Immature natural killer cell (primary cell): ENCODE results near the gene RGL3. TPM values are rescaled to one million over a fixed set of nuclear protein-coding genes. Genes with fewer than 3 reads are reported as not detected.

Experiments
- DNase-seq, 3 donors: peaks; one replicate each; pipeline ENCODE4 v3.0.0; 2022; ENCODE audit warnings: mixed read lengths in 1 of 3
- H3K27ac Mint-ChIP-seq, 6 donors: one replicate each; pipeline ENCODE4 v1.8.0; 2020; ENCODE audit warnings: mixed read lengths in 6 of 6, mild to moderate bottlenecking in 5 of 6, inconsistent platforms in 4 of 6, moderate library complexity in 3 of 6
- H3K27me3 Mint-ChIP-seq, 3 donors: one replicate each; pipeline ENCODE4 v1.8.0; 2020 to 2021; ENCODE audit warnings: low read depth in 3 of 3, mild to moderate bottlenecking in 3 of 3, mixed read lengths in 3 of 3, moderate library complexity in 3 of 3, inconsistent platforms in 1 of 3
- H3K36me3 Mint-ChIP-seq, 3 donors: one replicate each; pipeline ENCODE4 v1.8.0; 2020; ENCODE audit warnings: mixed read lengths in 3 of 3, inconsistent platforms in 2 of 3, mild to moderate bottlenecking in 2 of 3
- H3K4me1 Mint-ChIP-seq, 2 donors: one replicate each; pipeline ENCODE4 v1.8.0; 2020; ENCODE audit warnings: inconsistent platforms in 2 of 2, mild to moderate bottlenecking in 2 of 2, mixed read lengths in 2 of 2, moderate library complexity in 1 of 2
- H3K4me3 Mint-ChIP-seq, 5 donors: one replicate each; pipeline ENCODE4 v1.8.0; 2020; ENCODE audit warnings: mild to moderate bottlenecking in 5 of 5, mixed read lengths in 5 of 5, inconsistent platforms in 3 of 5, moderate library complexity in 3 of 5
- H3K9me3 Mint-ChIP-seq, 6 donors: one replicate each; pipeline ENCODE4 v1.8.0; 2020; ENCODE audit warnings: mild to moderate bottlenecking in 6 of 6, mixed read lengths in 6 of 6, inconsistent platforms in 4 of 6, moderate library complexity in 3 of 6
- polyA plus RNA-seq, 3 donors: library from polyadenylated mRNA; unstranded; fragments of 300-500 nt; fragmentation: Illumina TruSeq; gene quantifications; one replicate each; pipeline ENCODE4 v1.2.3, GENCODE V29; 2021

RGL3 gene
- polyA plus RNA-seq, 3 donors from 2014 or later: not detected

GRCh38 chr19:11377756-11378155, 41.4 kb downstream of the RGL3 start:
- H3K4me1 Mint-ChIP-seq: peaks cover 25 to 39% of the 10 kb centered on the region in 2 donors
- no peak overlapping the region for H3K4me3 Mint-ChIP-seq
- peak overlapping the region in 1 of 6 donors; percentile 64 for H3K27ac Mint-ChIP-seq
- peaks cover 4% of the 10 kb centered on the region in 3 donors for H3K36me3 Mint-ChIP-seq
- peaks cover 9 to 19% (median 16%) of the 10 kb centered on the region in 3 donors for H3K27me3 Mint-ChIP-seq
- H3K9me3 Mint-ChIP-seq: no peaks in the 10 kb centered on the region
- DNase-seq: no peak

- Mint-ChIP-seq H3K9me3 (no peaks in the 10 kb centered on the region), H3K27me3 (peaks cover 9 to 15% (median 13%) of the 10 kb centered on the region in 3 donors), H3K4me1 (peaks cover 21 to 36% of the 10 kb centered on the region in 2 donors), H3K27ac (peak overlapping the region; percentile 18 to 87 (median 72)), H3K4me3 (peak overlapping the region in 4 of 5 donors; percentile 3 to 64 (median 47)), H3K36me3 (peaks cover 4% of the 10 kb centered on the region in 3 donors)
- DNase-seq: no peak
Observed at GRCh38 chr19:11377237-11377636, 41.9 kb downstream of the RGL3 start.

- Mint-ChIP-seq H3K4me3 (no peak overlapping the region), H3K27me3 (no peaks in the 10 kb centered on the region), H3K9me3 (no peaks in the 10 kb centered on the region), H3K36me3 (peaks cover 8 to 11% (median 11%) of the 10 kb centered on the region in 3 donors), H3K4me1 (peaks cover 5 to 19% of the 10 kb centered on the region in 2 donors), H3K27ac (no peak overlapping the region)
- peak; percentile 59 to 68 (median 68) for DNase-seq
Observed at GRCh38 chr19:11375143-11375948, 43.8 kb downstream of the RGL3 start.

- peak within 1 kb of the TSS in 1 of 5 donors; percentile 38 for H3K4me3 Mint-ChIP-seq
- no peak within 1 kb of the TSS for H3K27ac Mint-ChIP-seq
- peaks cover 8 to 12% (median 11%) of the 10 kb centered on the region in 3 donors for H3K36me3 Mint-ChIP-seq
- no peaks in the 10 kb centered on the region for H3K27me3 Mint-ChIP-seq
- H3K9me3 Mint-ChIP-seq: no peaks in the 10 kb centered on the region
- H3K4me1 Mint-ChIP-seq: peaks cover 0 to 14% of the 10 kb centered on the region in 2 donors
- peak; percentile 98 to 99 (median 99) for DNase-seq
Observed at GRCh38 chr19:11374433-11375142, 44.5 kb downstream of the RGL3 start, which contains the start of gene SWSAP1. Gene SWSAP1, plus strand, starts transcription at chr19:11374666. Its CDS starts 15 bp downstream, at chr19:11374681.

- H3K4me3 Mint-ChIP-seq: no peak overlapping the region
- peaks cover 0 to 14% of the 10 kb centered on the region in 2 donors for H3K4me1 Mint-ChIP-seq
- H3K9me3 Mint-ChIP-seq: no peaks in the 10 kb centered on the region
- H3K27ac Mint-ChIP-seq: no peak overlapping the region
- peaks cover 11 to 16% (median 11%) of the 10 kb centered on the region in 3 donors for H3K36me3 Mint-ChIP-seq
- no peaks in the 10 kb centered on the region for H3K27me3 Mint-ChIP-seq
- DNase-seq: no peak
Observed at GRCh38 chr19:11373885-11374432, 45.2 kb downstream of the RGL3 start.

- Mint-ChIP-seq H3K36me3 (peaks cover 11 to 16% (median 11%) of the 10 kb centered on the region in 3 donors), H3K9me3 (no peaks in the 10 kb centered on the region), H3K27ac (peak overlapping the region in 2 of 6 donors; percentile 29 to 55), H3K27me3 (peaks cover 0 to 2% (median 0%) of the 10 kb centered on the region in 3 donors), H3K4me3 (peak overlapping the region in 3 of 5 donors; percentile 15 to 57 (median 38)), H3K4me1 (peaks cover 0 to 14% of the 10 kb centered on the region in 2 donors)
- DNase-seq: no peak
Observed at GRCh38 chr19:11373166-11373884, 45.8 kb downstream of the RGL3 start.

- DNase-seq: no peak
- Mint-ChIP-seq H3K27ac (no peak overlapping the region), H3K4me3 (no peak overlapping the region), H3K9me3 (no peaks in the 10 kb centered on the region), H3K4me1 (peaks cover 0 to 5% of the 10 kb centered on the region in 2 donors), H3K36me3 (peaks cover 6 to 12% (median 10%) of the 10 kb centered on the region in 3 donors), H3K27me3 (peaks cover 0 to 4% (median 0%) of the 10 kb centered on the region in 3 donors)
Observed at GRCh38 chr19:11370744-11371143, 48.4 kb downstream of the RGL3 start.

DNA sequence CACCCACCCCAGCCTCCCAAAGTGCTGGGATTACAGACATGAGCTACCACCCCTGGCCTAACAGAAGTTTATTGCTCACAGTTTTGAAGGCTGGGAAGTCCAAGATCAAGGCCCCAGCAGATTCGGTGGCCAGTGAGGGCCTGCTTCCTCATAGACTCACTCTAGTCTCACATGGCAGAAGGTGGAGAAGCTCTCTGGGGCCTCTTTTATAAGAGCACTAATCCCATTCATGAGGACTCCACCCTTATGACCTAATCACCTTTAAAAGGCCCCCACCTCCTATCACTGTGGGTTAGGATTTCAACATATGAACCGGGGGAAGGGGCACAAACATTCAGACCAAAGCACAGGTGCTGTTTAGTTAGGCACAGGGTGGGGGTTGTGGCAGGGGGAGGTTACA, 51.6 kb downstream of the RGL3 start:
- no peaks in the 10 kb centered on the region for H3K4me1 Mint-ChIP-seq
- H3K9me3 Mint-ChIP-seq: no peaks in the 10 kb centered on the region
- no peak overlapping the region for H3K27ac Mint-ChIP-seq
- no peak overlapping the region for H3K4me3 Mint-ChIP-seq
- peaks cover 0 to 4% (median 0%) of the 10 kb centered on the region in 3 donors for H3K27me3 Mint-ChIP-seq
- DNase-seq: no peak
- peaks cover 6 to 12% (median 10%) of the 10 kb centered on the region in 3 donors for H3K36me3 Mint-ChIP-seq

DNA sequence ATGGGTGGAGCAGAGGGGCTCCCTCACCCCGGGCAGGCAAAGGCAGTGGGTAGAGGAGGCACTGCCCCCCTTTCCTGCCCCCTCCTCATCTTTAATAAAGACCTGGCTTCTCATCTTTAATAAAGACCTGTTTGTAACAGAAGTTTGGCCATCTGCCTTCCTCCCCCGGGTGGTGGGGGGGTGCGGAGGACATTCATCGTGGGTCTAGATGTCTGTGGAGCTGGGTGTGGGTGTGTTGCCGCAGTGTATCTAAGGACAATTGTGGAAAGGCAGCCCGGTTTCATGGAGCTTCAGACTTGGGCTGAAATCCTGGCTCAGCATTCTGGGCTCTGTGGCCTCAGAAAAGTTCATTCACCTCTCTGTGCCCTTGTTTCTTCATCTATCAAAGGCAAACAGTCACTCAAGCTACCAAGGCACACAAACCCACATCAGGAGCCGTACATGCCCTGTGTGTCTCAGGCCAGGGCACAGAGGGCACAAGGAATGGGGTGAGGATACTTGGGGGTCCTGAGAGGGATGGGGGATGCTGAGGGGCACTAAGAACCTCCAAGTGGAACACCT, 53.5 kb downstream of the RGL3 start:
- no peak overlapping the region for H3K4me3 Mint-ChIP-seq
- no peak for DNase-seq

DNA sequence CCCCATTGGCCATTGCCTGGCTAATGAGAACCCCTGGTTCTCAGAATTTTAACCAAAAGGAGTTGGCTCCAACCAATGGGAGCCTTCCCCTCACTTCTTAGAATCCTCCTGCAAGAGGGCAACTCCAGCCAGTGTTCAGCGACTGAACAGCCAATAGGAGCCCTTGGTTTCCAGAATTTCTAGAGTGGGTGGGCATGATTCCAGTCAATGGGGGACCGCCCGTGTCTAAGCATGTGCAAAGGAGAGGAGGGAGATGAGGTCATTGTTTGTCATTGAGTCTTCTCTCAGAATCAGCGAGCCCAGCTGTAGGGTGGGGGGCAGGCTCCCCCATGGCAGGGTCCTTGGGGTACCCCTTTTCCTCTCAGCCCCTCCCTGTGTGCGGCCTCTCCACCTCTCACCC, 54.2 kb downstream of the RGL3 start:
- H3K36me3 Mint-ChIP-seq: peaks cover 3 to 5% (median 3%) of the 10 kb centered on the region in 3 donors
- H3K4me3 Mint-ChIP-seq: no peak overlapping the region
- H3K27ac Mint-ChIP-seq: no peak overlapping the region

More for the DNA sequence above, 53.5 kb downstream of the RGL3 start:
- Mint-ChIP-seq H3K27me3 (peaks cover 0 to 4% (median 2%) of the 10 kb centered on the region in 3 donors), H3K36me3 (peaks cover 3 to 6% (median 5%) of the 10 kb centered on the region in 3 donors), H3K4me1 (no peaks in the 10 kb centered on the region), H3K9me3 (no peaks in the 10 kb centered on the region), H3K27ac (no peak overlapping the region)

DNA sequence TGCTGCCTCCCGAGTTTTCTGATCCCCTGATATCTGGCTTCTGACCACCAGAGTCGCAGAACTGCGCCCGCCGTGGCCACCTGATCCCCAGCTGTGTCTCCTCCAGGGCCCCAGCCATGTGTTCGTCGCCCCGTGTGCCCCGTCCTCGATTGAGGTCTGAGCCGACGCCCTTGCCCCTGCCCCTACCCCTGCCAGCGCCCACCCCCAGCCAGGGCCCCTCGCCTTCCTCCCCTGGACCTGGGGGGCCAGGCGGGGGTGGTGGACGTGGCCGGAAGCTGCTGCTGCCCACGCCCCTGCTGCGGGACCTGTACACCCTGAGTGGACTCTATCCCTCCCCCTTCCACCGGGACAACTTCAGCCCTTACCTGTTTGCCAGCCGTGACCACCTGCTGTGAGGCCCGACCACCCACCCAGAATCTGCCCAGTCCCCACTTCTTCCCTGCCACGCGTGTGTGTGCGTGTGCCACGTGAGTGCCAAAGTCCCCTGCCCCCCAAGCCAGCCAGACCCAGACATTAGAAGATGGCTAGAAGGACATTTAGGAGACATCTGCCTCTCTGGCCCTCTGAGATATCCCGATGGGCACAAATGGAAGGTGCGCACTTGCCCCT, 54.7 kb downstream of the RGL3 start:
- Mint-ChIP-seq H3K27me3 (peaks cover 0 to 4% (median 2%) of the 10 kb centered on the region in 3 donors), H3K4me3 (no peak overlapping the region), H3K27ac (no peak overlapping the region), H3K9me3 (no peaks in the 10 kb centered on the region), H3K36me3 (peaks cover 3% of the 10 kb centered on the region in 3 donors), H3K4me1 (no peaks in the 10 kb centered on the region)
- DNase-seq: no peak

More for the DNA sequence above, 54.2 kb downstream of the RGL3 start:
- no peak for DNase-seq
- no peaks in the 10 kb centered on the region for H3K9me3 Mint-ChIP-seq
- no peaks in the 10 kb centered on the region for H3K4me1 Mint-ChIP-seq
- H3K27me3 Mint-ChIP-seq: peaks cover 0 to 4% (median 2%) of the 10 kb centered on the region in 3 donors

DNA sequence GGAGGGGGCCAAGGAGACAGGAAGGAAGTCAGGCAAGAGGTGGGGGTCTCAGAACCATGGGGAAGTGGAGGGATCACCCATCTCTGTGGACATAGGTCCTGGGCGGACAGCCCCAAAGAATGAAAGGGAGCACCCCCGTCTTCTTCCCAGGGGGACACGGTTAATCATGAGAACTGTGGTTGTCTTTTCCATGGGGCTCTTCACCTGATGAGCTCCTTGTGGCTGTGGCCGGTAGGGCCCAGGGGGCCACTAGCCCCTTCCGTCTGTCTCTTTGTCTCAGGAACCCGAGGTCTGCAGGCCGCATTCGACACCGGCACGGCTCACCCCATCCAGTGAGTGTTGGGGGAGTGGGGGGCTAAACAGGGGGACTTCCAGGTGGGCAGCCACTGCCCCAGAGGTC, 55.2 kb downstream of the RGL3 start:
- H3K4me3 Mint-ChIP-seq: no peak overlapping the region
- H3K36me3 Mint-ChIP-seq: peaks cover 0 to 3% (median 0%) of the 10 kb centered on the region in 3 donors
- H3K27ac Mint-ChIP-seq: no peak overlapping the region
- no peaks in the 10 kb centered on the region for H3K4me1 Mint-ChIP-seq
- H3K27me3 Mint-ChIP-seq: peaks cover 0 to 4% (median 2%) of the 10 kb centered on the region in 3 donors
- no peaks in the 10 kb centered on the region for H3K9me3 Mint-ChIP-seq
- no peak for DNase-seq
